Astrocyte (in vitro differentiated cells and primary cell): ENCODE measurements around the gene ITGA2.

Source experiments
- CTCF ChIP-seq: IDR thresholded peaks from 2 replicates; pipeline ENCODE4 v1.5.1; 2011; ENCODE audit warnings: low read depth, mild to moderate bottlenecking, inconsistent platforms, low read length, moderate library complexity; ENCODE audit not compliant: insufficient read depth
- EZH2 ChIP-seq: IDR thresholded peaks from 2 replicates; pipeline ENCODE4 v1.6.1; 2012; ENCODE audit warnings: mild to moderate bottlenecking, low read length, inconsistent platforms; ENCODE audit not compliant: insufficient read depth

- no peak for TF ChIP-seq CTCF
- TF ChIP-seq EZH2 = no peak
Measured at GRCh38 chr5:53127107-53127506, 138.0 kb downstream of the ITGA2 start.
